Measurements from ENCODE around the gene SPEF2. TPM values are rescaled to one million over a fixed set of nuclear protein-coding genes. Genes with fewer than 3 reads are reported as not detected.

The SPEF2 gene
- total and polyA plus RNA-seq, 12 donors, result 3.3 to 19.7 (median 7.9) TPM

DNA sequence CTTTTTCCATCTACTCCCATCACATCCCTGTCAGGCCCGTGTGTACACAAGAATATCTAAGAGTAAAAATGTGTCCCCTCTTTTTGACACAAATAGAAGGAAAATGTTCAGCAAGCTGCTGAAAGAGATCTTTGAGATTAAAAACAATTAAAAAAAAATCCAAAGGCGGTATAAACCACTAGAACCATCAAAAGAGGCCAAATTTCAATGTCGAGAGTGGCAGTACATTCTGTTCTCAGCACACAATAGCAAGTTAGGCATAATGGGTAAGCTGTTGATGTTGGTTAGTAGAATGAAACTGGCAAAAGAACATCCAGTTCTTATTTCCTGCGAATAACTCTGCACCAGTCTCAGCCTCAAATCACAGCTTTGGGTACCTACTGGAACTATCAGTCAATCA lies 143.9 kb downstream of the SPEF2 start:
- Histone ChIP-seq H3K36me3 (replicated peaks in 1 of 2) (no peaks in the 10 kb centered on the region), H3K27me3 (no peaks in the 10 kb centered on the region), H3K4me1 (replicated peaks in 1 of 2) (no peaks in the 10 kb centered on the region), H3K9me3 (replicated peaks in 1 of 3) (no peaks in the 10 kb centered on the region), H3K27ac (no peak overlapping the region), H3K4me3 (no peak overlapping the region)
- TF ChIP-seq POLR2A (IDR thresholded peaks at IDR 0.05) (no peak), CTCF (IDR thresholded peaks at IDR 0.05) (no peak)
- intact Hi-C loops (cut with DNase I), result no loop called here
- DNase-seq, result no peak
- 83 to 90% (median 88%) methylated on average over 4 of the region's 4 CpGs for WGBS, 4 donors

- no peak for DNase-seq
Measured at GRCh38 chr5:35762368-35762767, 144.7 kb downstream of the SPEF2 start.

DNA sequence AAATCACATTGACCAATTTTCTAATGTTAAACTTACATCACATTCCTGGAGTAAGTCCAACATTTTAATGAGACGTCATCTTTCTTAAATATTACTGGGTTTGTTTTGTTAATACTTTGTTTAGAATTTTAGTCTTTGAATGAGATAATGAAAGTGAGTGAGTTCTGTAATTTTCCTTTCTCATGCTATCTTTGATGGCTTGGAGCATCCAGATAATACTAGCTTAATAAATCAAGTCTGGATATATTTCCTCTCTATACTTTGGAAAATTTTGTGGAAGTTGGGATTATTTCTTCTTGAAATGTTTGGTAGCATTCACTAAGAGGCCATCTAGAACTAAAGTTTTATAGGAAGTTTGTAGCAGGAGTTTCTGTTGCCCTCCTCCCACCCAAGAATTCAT lies 148.3 kb downstream of the SPEF2 start:
- WGBS, 4 donors, result 34 to 44% (median 42%) methylated on average over 1 of the region's 1 CpG
- Histone ChIP-seq H3K9me3 (replicated peaks in 1 of 3) (no peaks in the 10 kb centered on the region), H3K27ac (no peak overlapping the region), H3K4me3 (no peak overlapping the region), H3K27me3 (no peaks in the 10 kb centered on the region), H3K4me1 (replicated peaks in 1 of 2) (no peaks in the 10 kb centered on the region), H3K36me3 (replicated peaks in 1 of 2) (no peaks in the 10 kb centered on the region)
- no peak for DNase-seq
- TF ChIP-seq POLR2A (IDR thresholded peaks at IDR 0.05) (no peak), CTCF (IDR thresholded peaks at IDR 0.05) (no peak)
- intact Hi-C loops (cut with DNase I), result no loop called here

More at GRCh38 chr5:35762368-35762767, 144.7 kb downstream of the SPEF2 start:
- TF ChIP-seq CTCF (IDR thresholded peaks at IDR 0.05) (no peak), POLR2A (IDR thresholded peaks at IDR 0.05) (no peak)
- no peaks in the 10 kb centered on the region for H3K27me3 ChIP-seq
- H3K36me3 ChIP-seq (replicated peaks in 1 of 2), result no peaks in the 10 kb centered on the region
- H3K4me1 ChIP-seq (replicated peaks in 1 of 2), result no peaks in the 10 kb centered on the region
- intact Hi-C loops (cut with DNase I), result no loop called here
- H3K9me3 ChIP-seq (replicated peaks in 1 of 3), result no peaks in the 10 kb centered on the region
- H3K27ac ChIP-seq, result no peak overlapping the region
- 53 to 92% (median 85%) methylated on average over 3 of the region's 3 CpGs for WGBS, 4 donors
- no peak overlapping the region for H3K4me3 ChIP-seq

DNA sequence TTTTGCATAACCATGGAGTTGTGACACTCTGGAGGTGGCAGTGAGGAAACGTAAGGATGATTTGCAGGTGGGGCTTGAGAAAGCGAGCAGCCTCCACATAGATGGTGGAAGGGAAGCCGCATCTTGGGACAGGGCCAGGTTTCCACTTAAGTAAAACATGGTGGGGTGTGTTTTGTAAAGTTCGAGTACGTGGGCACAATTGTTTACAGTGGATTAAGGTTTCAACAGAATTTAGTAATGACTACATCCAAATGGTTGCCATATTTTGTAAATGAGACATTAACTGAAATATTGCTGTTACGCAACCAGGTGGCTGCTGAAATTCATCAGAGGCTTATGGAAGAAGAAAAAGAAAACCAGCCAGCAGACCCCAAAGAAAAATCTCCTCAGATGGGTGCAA lies 153.6 kb downstream of the SPEF2 start:
- H3K36me3 ChIP-seq (replicated peaks in 1 of 2), result no peaks in the 10 kb centered on the region
- no peaks in the 10 kb centered on the region for H3K27me3 ChIP-seq
- 83 to 90% (median 86%) methylated on average over 6 of the region's 6 CpGs for WGBS, 4 donors
- no peaks in the 10 kb centered on the region for H3K4me1 ChIP-seq (replicated peaks in 1 of 2)
- DNase-seq, result no peak
- H3K4me3 ChIP-seq, result no peak overlapping the region
- intact Hi-C loops (cut with DNase I), result no loop called here
- no peaks in the 10 kb centered on the region for H3K9me3 ChIP-seq (replicated peaks in 1 of 3)
- no peak overlapping the region for H3K27ac ChIP-seq
- TF ChIP-seq CTCF (IDR thresholded peaks at IDR 0.05) (no peak), POLR2A (IDR thresholded peaks at IDR 0.05) (no peak)
